Thyroid gland (tissue), 4 donors: ENCODE results near the gene CDH23.

Source experiments
- CTCF ChIP-seq, 6 experiments: fragments of 200-600 bp in 3 of 6; fragments of 450-650 bp in 3 of 6; sonication (generic) in 3 of 6; IDR thresholded peaks; one replicate each; pipeline ENCODE4 v1.5.1; 2016 to 2019; ENCODE audit warnings: antibody characterized with exemption in 6 of 6, mild to moderate bottlenecking in 2 of 6, inconsistent platforms in 1 of 6, moderate library complexity in 1 of 6
- POLR2A ChIP-seq, 2 donors: fragments of 450-650 bp; IDR thresholded peaks; one replicate each; pipeline ENCODE4 v1.6.1; 2017; ENCODE audit warnings: antibody characterized with exemption in 2 of 2, mild to moderate bottlenecking in 2 of 2, moderate library complexity in 1 of 2

- TF ChIP-seq CTCF (IDR thresholded peaks at IDR 0.05) (no peak), POLR2A (IDR thresholded peaks at IDR 0.05) (no peak)
These were observed 282.7 kb downstream of the CDH23 start for GRCh38 chr10:71679425-71679824.
